ENCODE results near the gene OPCML.

Gene OPCML

DNA sequence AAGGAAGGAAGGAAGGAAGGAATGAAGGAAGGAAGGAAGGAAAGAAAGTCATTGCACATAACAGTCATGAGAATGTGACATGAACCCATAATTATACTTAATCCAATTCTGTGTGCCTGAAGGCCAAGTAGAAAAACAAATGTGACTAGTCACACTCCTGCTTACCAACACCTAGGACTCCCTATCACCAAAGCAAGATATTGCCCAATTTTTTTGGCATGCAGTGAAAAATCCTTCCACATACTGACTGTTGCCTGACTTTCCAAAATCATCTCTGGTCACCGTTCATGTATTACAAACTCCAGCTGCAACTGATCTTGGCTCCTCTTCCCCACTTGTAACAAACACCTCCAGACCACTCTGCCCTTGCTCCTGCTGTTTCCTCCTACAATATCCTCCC is 516.8 kb downstream of the OPCML start:
- no peak for DNase-seq

GRCh38 chr11:133014337-133014736 is 518.0 kb downstream of the OPCML start:
- no peak for DNase-seq

GRCh38 chr11:133012803-133013202 is 519.5 kb downstream of the OPCML start:
- DNase-seq, result no peak

DNA sequence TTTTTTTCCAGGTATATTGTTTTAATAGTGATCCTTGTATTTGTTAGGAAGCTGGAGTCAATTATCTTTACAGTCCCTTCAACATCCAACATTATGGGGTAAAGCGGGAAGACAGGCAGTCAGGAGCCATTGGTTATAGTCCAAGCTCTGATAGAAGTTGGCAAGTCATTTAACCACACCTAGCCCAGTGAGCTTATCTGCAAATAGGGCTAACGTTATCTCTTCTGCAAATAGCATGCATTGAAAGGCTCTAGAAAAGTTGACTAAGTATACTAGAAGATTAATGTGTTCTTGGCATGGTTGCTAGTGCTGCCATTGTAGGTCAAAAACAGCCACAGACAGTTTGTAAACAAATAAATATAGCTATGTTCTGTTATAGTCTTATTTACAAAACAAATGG is 520.7 kb downstream of the OPCML start:
- no peak for DNase-seq

DNA sequence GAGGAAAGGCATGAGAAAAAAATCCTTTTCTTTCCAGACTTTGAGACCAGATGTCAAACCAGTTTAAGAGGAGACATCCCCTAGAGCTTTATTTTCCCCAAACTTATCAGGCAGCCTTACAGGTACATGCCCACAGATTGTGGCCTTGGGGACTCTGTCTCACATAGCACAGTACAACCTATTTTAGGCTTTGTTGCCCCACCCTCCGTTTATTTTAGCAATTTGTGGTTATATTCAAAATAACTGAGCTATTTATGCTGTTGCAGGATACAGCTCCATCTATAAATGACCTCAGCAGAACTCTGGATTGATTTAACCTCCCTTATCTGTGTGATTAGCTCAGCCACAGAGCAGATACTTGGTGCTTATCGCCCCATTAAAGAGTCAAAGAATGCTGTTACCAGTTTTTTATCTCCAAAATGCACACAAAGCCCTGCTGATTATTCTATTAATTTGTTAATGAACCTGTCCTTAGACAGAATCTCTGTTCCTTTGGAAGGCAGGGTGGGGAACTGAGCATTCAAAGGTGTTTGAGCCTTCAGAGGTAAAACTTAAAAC is 525.2 kb downstream of the OPCML start:
- no peak for DNase-seq

GRCh38 chr11:133004369-133004768 is 527.9 kb downstream of the OPCML start:
- DNase-seq, result no peak

DNA sequence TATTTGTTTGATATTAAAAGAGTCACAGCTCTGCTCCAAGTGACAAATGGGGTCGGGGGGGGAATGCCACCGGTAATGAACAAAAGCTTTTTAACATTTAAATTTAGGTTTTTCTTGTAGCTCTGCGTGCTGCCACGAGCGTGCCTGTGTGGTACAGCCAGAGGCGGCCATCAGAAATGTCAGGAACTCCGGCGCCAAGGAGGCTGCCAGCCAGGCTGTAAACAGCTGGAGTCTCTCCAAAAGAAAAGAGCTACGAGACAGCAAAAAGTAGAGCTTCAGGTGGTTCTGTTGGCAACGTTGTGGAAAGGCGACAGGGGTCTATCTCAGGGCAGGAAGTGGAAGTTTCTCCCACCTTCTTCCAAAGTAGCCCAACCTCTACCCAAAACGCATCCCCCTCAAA is 532.8 kb downstream of the OPCML start:
- DNase-seq, result no peak

DNA sequence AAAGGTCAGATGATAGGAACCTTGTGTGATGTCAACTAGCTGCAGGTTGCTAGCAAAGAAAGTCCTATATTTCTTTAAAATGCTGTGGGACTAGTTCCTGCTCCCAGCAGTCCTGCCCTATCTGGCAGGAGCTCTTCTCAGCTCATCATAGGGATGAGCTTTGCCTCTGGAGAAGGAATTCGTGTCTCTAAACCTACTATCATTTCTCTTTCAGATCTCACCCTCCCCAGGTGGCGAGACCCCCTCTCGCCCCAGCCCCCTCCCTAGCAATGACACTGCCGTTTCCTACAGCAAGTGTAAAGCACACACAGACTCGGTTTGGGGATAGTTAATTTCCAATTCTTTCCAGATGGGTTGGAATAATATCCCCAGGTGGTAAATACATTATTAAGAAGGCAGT is 533.3 kb downstream of the OPCML start:
- DNase-seq, result no peak

- DNase-seq, result no peak
These were observed 534.9 kb downstream of the OPCML start for GRCh38 chr11:132997396-132997795.

GRCh38 chr11:132994966-132995365 is 537.3 kb downstream of the OPCML start:
- DNase-seq, result no peak

DNA sequence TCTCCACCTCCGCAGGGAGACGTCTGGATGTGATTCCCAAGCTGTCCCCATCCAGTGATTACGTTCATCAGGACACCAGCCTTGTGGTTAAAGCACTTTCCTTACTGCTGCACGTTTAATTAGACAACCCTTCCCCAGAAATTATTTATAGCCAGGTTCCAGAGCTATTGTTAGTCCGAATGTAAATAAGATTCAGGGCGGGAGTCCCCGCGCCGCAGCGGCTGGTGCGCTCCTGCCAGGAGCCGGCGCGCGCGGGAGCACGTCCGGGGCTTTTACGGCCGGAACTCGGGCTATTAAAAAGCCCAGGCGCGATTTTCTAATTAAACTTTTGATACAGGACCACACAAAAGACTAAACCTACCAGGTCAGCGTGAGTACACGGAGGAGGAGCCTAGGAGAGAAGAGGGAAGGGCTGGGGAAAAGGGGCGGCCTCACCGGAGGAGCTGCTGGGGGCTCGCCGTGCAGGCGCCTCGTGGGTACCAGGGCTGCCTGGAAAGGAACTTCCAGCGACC is 538.3 kb downstream of the OPCML start:
- no peak for DNase-seq

DNA sequence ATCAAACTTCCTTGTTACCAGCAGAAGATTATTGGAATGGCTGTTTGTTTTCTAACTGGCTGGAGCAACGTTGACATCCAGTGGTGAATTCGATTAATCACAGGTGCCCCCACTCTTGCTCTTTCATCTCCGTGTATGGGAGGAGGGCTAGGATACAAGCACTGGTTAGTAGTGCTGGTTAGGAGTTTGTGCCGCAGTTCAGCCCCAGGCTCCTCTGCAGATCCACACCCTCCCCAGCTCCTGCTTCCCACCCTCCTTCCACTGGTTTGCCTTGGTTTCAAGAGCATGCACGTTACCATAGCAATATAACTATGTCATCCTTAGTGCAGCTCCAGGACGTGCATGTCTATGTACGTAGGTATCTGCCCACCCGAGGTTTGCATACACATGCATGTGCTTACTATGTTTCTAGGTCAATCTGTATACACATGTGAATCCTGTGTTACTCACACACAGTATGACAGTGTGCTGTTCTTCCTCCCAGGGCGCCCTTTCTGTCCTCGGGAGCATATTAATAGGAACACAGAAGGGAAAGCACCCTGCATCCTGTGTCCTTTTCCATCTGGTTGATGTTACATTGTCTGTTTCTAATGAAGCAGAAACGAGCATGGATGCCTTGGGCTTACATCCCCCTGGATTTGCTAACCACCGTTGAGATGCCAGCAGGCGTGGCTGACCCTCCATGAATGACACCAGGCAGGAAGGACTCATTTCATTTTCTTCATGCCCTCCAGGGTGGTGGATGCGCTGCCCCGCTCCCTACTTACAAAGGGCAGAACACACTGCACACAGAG is 539.3 kb downstream of the OPCML start:
- no peak for DNase-seq

- no peak for DNase-seq
These were observed 543.9 kb downstream of the OPCML start for GRCh38 chr11:132988411-132988810.

GRCh38 chr11:132987936-132988335 is 544.4 kb downstream of the OPCML start:
- no peak for DNase-seq

DNA sequence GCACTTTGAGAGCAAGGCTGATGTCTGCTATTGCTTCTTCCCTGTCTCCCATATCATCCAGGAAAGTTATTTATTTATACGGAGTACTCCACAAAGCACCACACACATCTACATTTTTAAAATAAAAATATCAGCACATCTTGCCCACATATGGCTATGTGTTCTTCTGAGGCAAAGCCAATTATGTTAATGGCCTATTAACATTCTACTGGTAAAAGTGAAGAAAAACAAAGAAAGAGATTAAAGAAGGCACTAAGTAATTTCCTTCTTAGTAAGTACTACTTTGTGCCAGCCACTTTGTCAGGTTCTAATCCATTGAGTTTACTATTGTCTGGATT is 548.7 kb downstream of the OPCML start:
- DNase-seq, result no peak

DNA sequence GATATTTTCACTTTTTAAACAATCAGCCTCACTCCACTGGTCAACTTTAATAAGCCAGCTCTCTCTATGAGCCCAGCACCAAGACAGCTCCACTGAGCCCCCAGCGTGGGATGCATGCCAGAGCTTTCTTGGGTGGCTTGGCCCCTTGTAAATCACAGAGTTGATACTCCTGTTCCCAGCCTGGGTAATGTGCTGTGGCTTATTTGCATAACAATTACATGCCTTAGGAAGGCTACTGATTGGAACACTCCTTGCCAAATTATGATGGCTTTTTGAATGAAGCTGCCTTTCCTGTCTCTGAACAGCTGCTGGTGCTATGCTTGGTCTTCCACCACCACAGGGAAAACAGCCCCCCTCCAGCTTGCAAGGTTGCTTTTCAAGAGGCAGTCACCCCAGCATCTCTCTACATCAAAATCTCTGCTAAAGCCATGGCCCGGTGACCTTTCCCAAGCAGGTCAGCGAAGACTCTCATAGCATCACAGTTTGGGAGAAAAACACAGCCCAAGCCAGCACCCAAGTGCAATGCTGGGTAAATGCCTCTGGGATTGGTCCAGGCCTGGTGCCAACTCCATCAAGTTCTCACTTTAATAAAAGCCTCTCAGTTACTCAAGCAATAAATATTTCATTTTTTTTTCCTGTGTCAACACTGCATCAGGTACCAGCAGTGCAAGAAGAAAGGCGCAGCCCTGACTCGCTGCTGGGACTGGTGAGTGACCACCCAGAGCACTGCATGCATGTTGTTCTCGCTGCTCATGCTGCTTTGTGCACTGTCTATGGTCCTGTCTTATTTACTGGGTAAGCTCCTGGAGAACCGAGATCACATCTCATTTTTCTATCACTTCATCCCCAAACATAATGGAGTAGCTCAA is 549.3 kb downstream of the OPCML start:
- DNase-seq, result no peak

DNA sequence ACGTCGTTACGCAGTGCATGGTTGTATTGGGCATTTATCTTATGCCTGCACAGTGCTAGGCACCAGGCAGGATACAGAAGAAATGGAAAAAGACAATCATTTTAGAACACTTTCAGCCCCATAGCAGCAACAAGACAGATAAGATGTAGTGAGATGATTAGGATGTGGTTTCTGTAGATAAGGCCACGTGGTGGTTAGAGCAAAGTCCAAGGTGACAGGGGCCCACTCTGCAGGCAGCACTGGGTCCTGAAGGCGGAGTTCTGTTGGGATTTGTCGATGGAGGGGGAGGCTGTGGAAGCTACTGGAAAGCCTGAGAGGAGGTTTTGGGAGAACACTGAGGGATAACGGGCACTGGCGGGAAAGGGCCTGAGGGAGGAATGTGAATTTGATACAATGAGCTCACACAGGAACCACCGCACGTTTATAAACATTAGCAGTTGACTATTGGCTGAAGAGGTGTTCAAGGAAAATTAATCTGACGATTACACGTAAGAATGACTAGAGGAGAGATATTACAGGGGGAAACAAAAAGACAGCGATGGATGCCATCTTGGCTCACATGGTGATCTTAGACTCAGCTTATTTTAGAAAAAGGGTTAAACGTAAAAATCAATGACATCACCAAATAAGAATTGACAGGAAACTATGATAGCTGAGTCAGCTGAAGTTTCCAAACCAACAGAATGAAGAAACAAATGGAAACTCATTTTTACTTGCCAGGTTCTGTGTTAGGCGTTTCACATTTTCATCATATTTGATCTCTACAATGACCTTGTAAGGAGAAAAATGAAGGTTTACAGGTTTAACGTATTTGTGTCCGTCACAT is 551.0 kb downstream of the OPCML start:
- DNase-seq, result no peak

- no peak for DNase-seq
These were observed 551.6 kb downstream of the OPCML start for GRCh38 chr11:132980670-132981069.

DNA sequence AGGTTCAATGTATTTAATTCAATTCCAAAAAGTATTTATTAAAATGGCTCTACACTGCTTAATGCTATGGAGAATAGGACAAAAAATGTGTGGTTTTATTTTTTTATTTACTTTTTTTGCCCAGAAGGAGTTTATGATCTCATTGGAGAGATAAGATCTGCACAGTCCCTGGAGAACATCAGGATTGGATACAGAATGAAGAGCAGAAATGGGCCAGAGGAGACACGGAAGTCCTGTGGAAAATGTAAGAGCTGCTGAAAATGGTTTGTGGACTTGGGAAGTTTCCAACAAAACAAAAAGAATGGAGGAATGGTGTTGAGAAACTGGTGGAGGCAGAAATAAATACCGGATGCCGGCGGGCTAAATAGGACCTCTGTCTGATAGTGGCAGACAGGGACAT is 554.6 kb downstream of the OPCML start:
- no peak for DNase-seq

DNA sequence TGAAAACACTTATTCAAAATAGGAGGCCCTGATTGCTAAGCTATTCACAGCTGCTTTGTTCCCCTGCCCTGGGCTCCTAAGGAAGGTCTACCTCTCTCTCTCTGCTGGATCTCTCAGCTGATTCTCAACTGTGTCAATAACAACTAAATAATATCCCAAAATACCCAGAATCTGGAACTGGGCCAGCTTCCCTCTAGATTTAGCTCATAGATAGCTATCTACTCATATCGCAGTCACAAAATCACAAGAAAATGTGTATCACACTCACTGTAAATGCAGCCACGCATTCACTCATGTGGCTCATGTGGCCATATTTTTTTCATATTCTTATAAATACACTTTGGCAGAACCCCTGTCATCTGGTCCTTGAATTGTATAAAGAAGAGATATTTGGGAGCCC is 555.1 kb downstream of the OPCML start:
- DNase-seq, result no peak

GRCh38 chr11:132976115-132976514 is 556.2 kb downstream of the OPCML start:
- DNase-seq, result no peak

DNA sequence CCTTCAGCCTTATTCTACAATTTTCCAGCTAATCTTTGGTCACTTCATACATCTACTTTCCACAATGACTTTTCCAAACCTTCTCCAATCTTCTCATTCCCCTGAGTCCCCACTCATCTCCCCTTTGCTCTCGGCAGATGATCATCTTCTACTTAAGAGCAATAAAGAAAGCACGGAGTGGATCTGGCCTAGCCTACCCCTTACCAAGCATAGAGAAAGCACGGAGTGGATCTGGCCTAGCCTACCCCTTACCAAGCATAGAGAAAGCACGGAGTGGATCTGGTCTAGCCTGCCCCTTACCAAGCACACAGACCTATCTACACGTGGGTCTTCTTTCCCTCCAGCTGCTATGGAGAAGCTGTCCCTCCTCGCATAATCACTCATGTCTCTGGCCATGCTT is 558.6 kb downstream of the OPCML start:
- no peak for DNase-seq

GRCh38 chr11:132972565-132972964 is 559.7 kb downstream of the OPCML start:
- DNase-seq, result peak; percentile 61
